Mesothelial cell of epicardium (in vitro differentiated cells): ENCODE measurements around the gene NME4. TPM values are rescaled to one million over a fixed set of nuclear protein-coding genes. Genes with fewer than 3 reads are reported as not detected.
"Not testable (repeated sequence)": the region's sequence is repeated elsewhere in the genome, so short reads cannot be mapped to it uniquely, and the experiment has no call there.

Experiments used
- DNase-seq, 2 experiments: peaks; one replicate each; pipeline ENCODE4 v3.0.0; 2021; ENCODE audit warnings: low spot score in 2 of 2; ENCODE audit not compliant: unreplicated experiment in 2 of 2
- H3K27ac Mint-ChIP-seq: 2 replicates; pipeline ENCODE4 v1.8.0; 2021; ENCODE audit warnings: mixed read lengths
- H3K27me3 Mint-ChIP-seq: 2 replicates; pipeline ENCODE4 v1.8.0; 2021; ENCODE audit warnings: low read depth, mixed read lengths
- H3K36me3 Mint-ChIP-seq: 2 replicates; pipeline ENCODE4 v1.8.0; 2021; ENCODE audit warnings: mixed read lengths
- H3K4me1 Mint-ChIP-seq: 2 replicates; pipeline ENCODE4 v1.8.0; 2021; ENCODE audit warnings: mixed read lengths
- H3K4me3 Mint-ChIP-seq: 2 replicates; pipeline ENCODE4 v1.8.0; 2021; ENCODE audit warnings: mild to moderate bottlenecking, moderate library complexity, mixed read lengths
- H3K9me3 Mint-ChIP-seq: 2 replicates; pipeline ENCODE4 v1.8.0; 2021; ENCODE audit warnings: mixed read lengths
- CTCF ChIP-seq: fragments of 200-600 bp; sonication (generic); IDR thresholded peaks from one replicate; pipeline ENCODE4 v1.5.0; 2021; ENCODE audit warnings: antibody characterized with exemption; ENCODE audit not compliant: unreplicated experiment
- total RNA-seq: library from RNA; stranded (reverse); gene quantifications from 3 replicates; pipeline ENCODE4 v1.2.1, GENCODE V29; 2021

NME4 gene
- total RNA-seq, 1 donor from 2014 or later, result 252 TPM

- TF ChIP-seq CTCF, result no peak
- DNase-seq, result no peak
- H3K4me3 Mint-ChIP-seq, result no peak overlapping the region
- peaks cover 9% of the 10 kb centered on the region for H3K36me3 Mint-ChIP-seq
- no peak overlapping the region for H3K27ac Mint-ChIP-seq
- no peaks in the 10 kb centered on the region for H3K9me3 Mint-ChIP-seq
- no peaks in the 10 kb centered on the region for H3K4me1 Mint-ChIP-seq
- no peaks in the 10 kb centered on the region for H3K27me3 Mint-ChIP-seq
Observed at GRCh38 chr16:407253-407652, 10.3 kb downstream of the NME4 start.

GRCh38 chr16:410516-411178, 13.6 kb downstream of the NME4 start:
- H3K27ac Mint-ChIP-seq, result no peak overlapping the region
- H3K4me1 Mint-ChIP-seq, result no peaks in the 10 kb centered on the region
- H3K27me3 Mint-ChIP-seq, result no peaks in the 10 kb centered on the region
- H3K9me3 Mint-ChIP-seq, result no peaks in the 10 kb centered on the region
- peaks cover 9% of the 10 kb centered on the region for H3K36me3 Mint-ChIP-seq
- TF ChIP-seq CTCF, result no peak
- H3K4me3 Mint-ChIP-seq, result no peak overlapping the region
- DNase-seq, result no peak

GRCh38 chr16:411576-412265, 14.7 kb downstream of the NME4 start:
- H3K4me1 Mint-ChIP-seq, result no peaks in the 10 kb centered on the region
- no peak overlapping the region for H3K27ac Mint-ChIP-seq
- no peak for TF ChIP-seq CTCF
- peaks cover 9% of the 10 kb centered on the region for H3K36me3 Mint-ChIP-seq
- DNase-seq, result no peak
- H3K27me3 Mint-ChIP-seq, result no peaks in the 10 kb centered on the region
- H3K4me3 Mint-ChIP-seq, result no peak overlapping the region
- no peaks in the 10 kb centered on the region for H3K9me3 Mint-ChIP-seq

GRCh38 chr16:414395-415169, 17.6 kb downstream of the NME4 start:
- Mint-ChIP-seq H3K9me3 (no peaks in the 10 kb centered on the region), H3K27ac (no peak overlapping the region), H3K27me3 (no peaks in the 10 kb centered on the region), H3K36me3 (peaks cover 5% of the 10 kb centered on the region), H3K4me1 (no peaks in the 10 kb centered on the region), H3K4me3 (no peak overlapping the region)
- no peak for TF ChIP-seq CTCF
- DNase-seq, result no peak

- H3K4me3 Mint-ChIP-seq, H3K27me3 Mint-ChIP-seq, H3K9me3 Mint-ChIP-seq, H3K36me3 Mint-ChIP-seq, DNase-seq, H3K4me1 Mint-ChIP-seq, H3K27ac Mint-ChIP-seq: not testable (repeated sequence)
Observed at GRCh38 chr16:415170-415498, 18.1 kb downstream of the NME4 start.

- not testable (repeated sequence) for H3K36me3 Mint-ChIP-seq, H3K4me3 Mint-ChIP-seq, H3K9me3 Mint-ChIP-seq, DNase-seq, H3K27ac Mint-ChIP-seq
- Mint-ChIP-seq H3K4me1 (peaks cover 13% of the 10 kb centered on the region), H3K27me3 (peaks cover 16% of the 10 kb centered on the region)
Observed at GRCh38 chr16:422179-422578, 25.2 kb downstream of the NME4 start.
